Spleen (tissue), 11 donors: ENCODE measurements around the gene PINK1. TPM values are rescaled to one million over a fixed set of nuclear protein-coding genes. Genes with fewer than 3 reads are reported as not detected.

Source experiments
- DNase-seq: peaks from one replicate; pipeline ENCODE4 v3.0.0-alpha.2; 2020
- H3K27ac ChIP-seq, 8 donors: fragments of 200-600 bp; sonication (generic) in 7 of 8; 1 replicate in 4 of 8; 2 replicates in 4 of 8; pipeline versions ENCODE4 v1.5.0 to v1.8.0; 2016 to 2021; ENCODE audit warnings: inconsistent platforms in 4 of 8, mild to moderate bottlenecking in 4 of 8, moderate library complexity in 1 of 8
- H3K27me3 ChIP-seq, 7 donors: fragments of 200-600 bp; sonication (generic) in 6 of 7; replicated peaks in 1 of 7; 1 replicate in 4 of 7; 2 replicates in 3 of 7; pipeline versions ENCODE4 v1.5.0 to v1.8.0; 2016 to 2021; ENCODE audit warnings: inconsistent platforms in 3 of 7, mild to moderate bottlenecking in 1 of 7
- H3K36me3 ChIP-seq, 6 donors: fragments of 200-600 bp; sonication (generic) in 5 of 6; 1 replicate in 4 of 6; 2 replicates in 2 of 6; pipeline versions ENCODE4 v1.5.0 to v1.8.0; 2016 to 2021; ENCODE audit warnings: inconsistent platforms in 2 of 6
- H3K4me1 ChIP-seq, 6 donors: fragments of 200-600 bp; sonication (generic) in 5 of 6; 1 replicate in 3 of 6; 2 replicates in 3 of 6; pipeline versions ENCODE4 v1.5.0 to v1.8.0; 2016 to 2021; ENCODE audit warnings: inconsistent platforms in 3 of 6
- H3K4me3 ChIP-seq, 8 donors: fragments of 200-600 bp; sonication (generic) in 7 of 8; 1 replicate in 4 of 8; 2 replicates in 4 of 8; pipeline versions ENCODE4 v1.5.0 to v1.8.0; 2016 to 2021; ENCODE audit warnings: inconsistent platforms in 4 of 8, mild to moderate bottlenecking in 4 of 8, moderate library complexity in 2 of 8
- H3K9me3 ChIP-seq, 8 donors: fragments of 200-600 bp; sonication (generic) in 7 of 8; 1 replicate in 4 of 8; 2 replicates in 4 of 8; pipeline versions ENCODE4 v1.5.0 to v1.8.0; 2016 to 2021; ENCODE audit warnings: inconsistent platforms in 4 of 8
- POLR2A ChIP-seq, 3 donors: fragments of 450-650 bp; IDR thresholded peaks; one replicate each; pipeline ENCODE4 v1.5.1; 2017; ENCODE audit warnings: antibody characterized with exemption in 3 of 3, mild to moderate bottlenecking in 1 of 3
- POLR2AphosphoS5 ChIP-seq, 3 donors: sonication (generic); formaldehyde crosslinking; IDR thresholded peaks; one replicate each; pipeline ENCODE4 v1.5.1; 2017; ENCODE audit warnings: antibody characterized with exemption in 3 of 3
- WGBS, 5 donors: extraction: QIAGEN DNeasy Blood & Tissue Kit in 3 of 5; methylation state at CpG; one replicate each; pipeline versions ENCODE4 v1.1.5 to v1.1.7; 2013 to 2018; 5-methylcytosine and 5-hydroxymethylcytosine counted together
- intact Hi-C: fragments of 100-400 bp; cut with DNase I; formaldehyde crosslinking; loops from one replicate; pipeline ENCODE4 v1.15.0; 2023; ENCODE audit warnings: low total_unique reads
- polyA plus RNA-seq, 3 donors: library from polyadenylated mRNA; stranded (reverse); fragments of 200-250 nt; gene quantifications; one replicate each; pipeline ENCODE4 v1.2.1, GENCODE V29; 2013
- total RNA-seq, 7 donors: library from RNA; depleted of rRNA in 3 of 7; stranded (reverse); fragments of >200 nt in 3 of 7; fragmentation: NEBNext Ultra II Directional in 4 of 7; extraction: Animal tissue kit (Norgen Biotek cat#: 25700) in 4 of 7; gene quantifications; one replicate each; pipeline versions ENCODE4 v1.1.0 to v1.2.1, GENCODE V29; 2016 to 2021
- TF ChIP-seq, protein P1 (sequence below), 11 experiments: fragments of 200-600 bp in 7 of 11; fragments of 450-650 bp in 4 of 11; sonication (generic) in 4 of 11; IDR thresholded peaks in 8 of 11; conservative IDR thresholded peaks in 3 of 11; 1 replicate in 7 of 11; 2 replicates in 4 of 11; pipeline versions ENCODE4 v1.4.0 to v1.8.0; 2016 to 2021; ENCODE audit warnings: antibody characterized with exemption in 11 of 11, inconsistent platforms in 4 of 11, mild to moderate bottlenecking in 1 of 11
- donor health status: healthy with polysubstance abuse.
- donor health status: DM: no; HTN: no; CAD: no; lungs with moderate emphysema.
- donor health status: DM: no; HTN: no; CAD: no.
- donor health status: Bipolar disorder and iron deficiency.
- donor health status: healthy.
- donor health status: DM: no; HTN: no; CAD: no.
- donor health status: DM: yes; HTN: yes; CAD: no.

PINK1 gene
- total and polyA plus RNA-seq, 10 donors: 20.3 to 73.4 (median 47.9) TPM

DNA sequence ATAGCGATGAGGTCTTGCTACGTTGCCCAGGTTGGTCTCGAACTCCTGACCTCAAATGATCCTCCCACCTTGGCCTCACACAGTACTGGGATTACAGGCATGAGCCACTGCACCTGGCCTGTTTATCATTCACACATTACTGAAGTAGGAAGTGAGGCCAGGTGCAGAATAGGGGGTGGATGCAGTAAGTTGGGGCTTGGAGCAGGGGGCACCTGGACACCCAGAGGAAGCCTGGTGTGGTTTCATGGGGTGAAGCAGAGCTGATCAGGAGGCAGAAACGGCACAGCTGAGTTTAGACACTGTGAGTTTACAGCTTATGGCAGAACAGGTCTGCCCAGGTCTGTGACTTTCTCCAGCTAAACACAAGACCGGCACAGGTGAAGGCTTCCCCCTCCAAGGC lies 39.5 kb upstream of the PINK1 start:
- H3K27me3 ChIP-seq: peaks cover 0 to 50% (median 7%) of the 10 kb centered on the region in 7 donors
- no peak overlapping the region for H3K4me3 ChIP-seq
- H3K9me3 ChIP-seq: no peaks in the 10 kb centered on the region
- DNase-seq: no peak
- peak overlapping the region in 1 of 8 donors; percentile 2 for H3K27ac ChIP-seq
- peaks cover 0 to 81% (median 18%) of the 10 kb centered on the region in 6 donors for H3K4me1 ChIP-seq
- TF ChIP-seq POLR2AphosphoS5 (IDR thresholded peaks at IDR 0.05) (no peak), POLR2A (IDR thresholded peaks at IDR 0.05) (no peak)
- TF ChIP-seq, protein P1, sequence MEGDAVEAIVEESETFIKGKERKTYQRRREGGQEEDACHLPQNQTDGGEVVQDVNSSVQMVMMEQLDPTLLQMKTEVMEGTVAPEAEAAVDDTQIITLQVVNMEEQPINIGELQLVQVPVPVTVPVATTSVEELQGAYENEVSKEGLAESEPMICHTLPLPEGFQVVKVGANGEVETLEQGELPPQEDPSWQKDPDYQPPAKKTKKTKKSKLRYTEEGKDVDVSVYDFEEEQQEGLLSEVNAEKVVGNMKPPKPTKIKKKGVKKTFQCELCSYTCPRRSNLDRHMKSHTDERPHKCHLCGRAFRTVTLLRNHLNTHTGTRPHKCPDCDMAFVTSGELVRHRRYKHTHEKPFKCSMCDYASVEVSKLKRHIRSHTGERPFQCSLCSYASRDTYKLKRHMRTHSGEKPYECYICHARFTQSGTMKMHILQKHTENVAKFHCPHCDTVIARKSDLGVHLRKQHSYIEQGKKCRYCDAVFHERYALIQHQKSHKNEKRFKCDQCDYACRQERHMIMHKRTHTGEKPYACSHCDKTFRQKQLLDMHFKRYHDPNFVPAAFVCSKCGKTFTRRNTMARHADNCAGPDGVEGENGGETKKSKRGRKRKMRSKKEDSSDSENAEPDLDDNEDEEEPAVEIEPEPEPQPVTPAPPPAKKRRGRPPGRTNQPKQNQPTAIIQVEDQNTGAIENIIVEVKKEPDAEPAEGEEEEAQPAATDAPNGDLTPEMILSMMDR (IDR thresholded peaks at IDR 0.05 in 8 of 11, conservative IDR thresholded peaks at IDR 0.05 in 3 of 11): no peak
- H3K36me3 ChIP-seq: peaks cover 0 to 21% (median 0%) of the 10 kb centered on the region in 6 donors
- 59 to 91% (median 74%) methylated on average over 5 of the region's 5 CpGs for WGBS, 5 donors
- intact Hi-C loops: no loop called here

DNA sequence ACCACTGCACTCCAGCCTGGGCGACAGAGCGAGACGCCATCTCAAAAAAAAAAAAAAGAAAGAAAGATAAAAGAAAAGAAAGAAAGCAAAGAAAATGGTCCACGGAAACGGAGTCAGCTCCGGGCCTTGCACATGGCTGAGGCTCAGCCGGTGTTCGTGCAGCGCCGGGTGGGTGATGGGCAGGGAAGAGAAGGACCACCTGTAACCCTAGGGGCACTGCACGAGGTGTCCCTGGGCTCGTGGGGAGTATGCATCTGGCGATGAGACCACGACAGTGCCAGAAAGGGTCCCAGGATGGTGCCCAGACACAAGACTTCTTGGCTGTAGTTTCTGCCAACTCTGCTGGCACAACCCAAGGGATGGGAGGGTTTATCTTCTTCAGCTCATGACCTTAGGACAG lies 38.5 kb upstream of the PINK1 start:
- Histone ChIP-seq H3K27me3 (peaks cover 0 to 40% (median 0%) of the 10 kb centered on the region in 7 donors), H3K27ac (peak overlapping the region in 2 of 8 donors; percentile 21 to 89), H3K4me3 (no peak overlapping the region), H3K36me3 (peaks cover 0 to 21% (median 0%) of the 10 kb centered on the region in 6 donors), H3K4me1 (peaks cover 0 to 75% (median 11%) of the 10 kb centered on the region in 6 donors), H3K9me3 (no peaks in the 10 kb centered on the region)
- intact Hi-C loops: no loop called here
- TF ChIP-seq POLR2AphosphoS5 (IDR thresholded peaks at IDR 0.05) (no peak), POLR2A (IDR thresholded peaks at IDR 0.05) (no peak)
- TF ChIP-seq, protein P1 (IDR thresholded peaks at IDR 0.05 in 8 of 11, conservative IDR thresholded peaks at IDR 0.05 in 3 of 11): no peak
- WGBS, 5 donors: 89 to 92% (median 91%) methylated on average over 11 to 14 of the region's 14 CpGs
- no peak for DNase-seq

DNA sequence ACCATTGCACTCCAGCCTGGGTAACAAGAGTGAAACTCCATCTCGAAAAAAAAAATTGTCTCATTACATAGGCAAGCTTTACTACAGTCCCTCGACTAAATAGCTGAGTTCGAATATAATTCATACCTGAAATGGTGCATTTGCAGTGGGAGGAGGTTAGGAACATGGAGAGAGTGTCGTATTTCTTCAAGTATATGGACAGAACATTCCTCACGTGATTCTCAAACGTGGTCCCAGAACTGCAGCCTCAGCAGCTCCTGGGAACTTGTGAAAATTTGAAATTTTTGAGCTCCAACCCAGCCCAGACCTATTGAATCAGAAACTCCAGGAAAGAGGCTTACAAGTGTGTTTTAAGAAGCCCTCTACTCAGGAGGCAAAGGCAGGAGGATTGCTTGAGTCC lies 37.2 kb upstream of the PINK1 start:
- TF ChIP-seq POLR2AphosphoS5 (IDR thresholded peaks at IDR 0.05) (no peak), POLR2A (IDR thresholded peaks at IDR 0.05) (no peak)
- TF ChIP-seq, protein P1 (IDR thresholded peaks at IDR 0.05 in 8 of 11, conservative IDR thresholded peaks at IDR 0.05 in 3 of 11): no peak

DNA sequence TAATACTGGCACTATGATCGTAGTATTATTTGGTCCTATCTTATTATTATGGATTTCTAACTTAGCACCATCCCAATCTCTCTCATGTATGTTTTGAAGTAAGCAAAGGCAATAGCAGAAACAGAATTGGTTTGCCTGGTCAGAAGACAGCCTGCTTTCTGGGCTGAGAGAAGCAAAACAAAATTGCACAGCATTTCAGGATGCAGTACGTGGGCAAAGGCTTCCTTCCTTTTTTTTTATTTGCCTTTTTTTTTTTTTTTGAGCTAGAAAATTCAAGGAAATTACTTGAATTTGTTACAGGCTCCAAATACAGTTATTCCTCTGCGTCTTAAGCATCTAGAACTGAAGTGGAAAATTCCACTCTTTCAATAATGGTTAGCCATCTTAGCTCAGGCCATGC lies 35.6 kb upstream of the PINK1 start:
- no peak for DNase-seq
- TF ChIP-seq, protein P1 (IDR thresholded peaks at IDR 0.05 in 8 of 11, conservative IDR thresholded peaks at IDR 0.05 in 3 of 11): no peak
- no peak for TF ChIP-seq POLR2A (IDR thresholded peaks at IDR 0.05)
- TF ChIP-seq POLR2AphosphoS5 (IDR thresholded peaks at IDR 0.05): no peak
- Histone ChIP-seq H3K9me3 (no peaks in the 10 kb centered on the region), H3K4me1 (peaks cover 0 to 54% (median 4%) of the 10 kb centered on the region in 6 donors), H3K36me3 (peaks cover 0 to 21% (median 0%) of the 10 kb centered on the region in 6 donors), H3K27ac (peak overlapping the region in 7 of 8 donors; percentile 30 to 89 (median 84)), H3K27me3 (peaks cover 0 to 14% (median 0%) of the 10 kb centered on the region in 7 donors), H3K4me3 (peak overlapping the region in 1 of 8 donors; percentile 43)
- intact Hi-C loops: no loop called here
- 18 to 30% (median 26%) methylated on average over 3 of the region's 3 CpGs for WGBS, 5 donors

More for the DNA sequence above, 37.2 kb upstream of the PINK1 start:
- H3K27ac ChIP-seq: peak overlapping the region in 6 of 8 donors; percentile 70 to 89 (median 84)
- intact Hi-C loops: no loop called here
- 69 to 87% (median 73%) methylated on average over 6 of the region's 6 CpGs for WGBS, 5 donors
- DNase-seq: no peak
- peaks cover 0 to 21% (median 0%) of the 10 kb centered on the region in 6 donors for H3K36me3 ChIP-seq
- peaks cover 0 to 27% (median 0%) of the 10 kb centered on the region in 7 donors for H3K27me3 ChIP-seq
- H3K4me1 ChIP-seq: peaks cover 0 to 64% (median 4%) of the 10 kb centered on the region in 6 donors
- H3K9me3 ChIP-seq: no peaks in the 10 kb centered on the region
- H3K4me3 ChIP-seq: no peak overlapping the region
